IMR-90 (cell line): ENCODE measurements around the gene CFAP299. TPM values are rescaled to one million over a fixed set of nuclear protein-coding genes. Genes with fewer than 3 reads are reported as not detected.
A peak's percentile ranks its signal among the peaks of the same experiment; 100 is the strongest.

Source experiments
- ATAC-seq: fragments of 200-7000 bp; cut with Tn5 transposase; 2 replicates; pipeline ENCODE4 v1.9.1; 2020; ENCODE audit warnings: low read depth, mild to moderate bottlenecking, moderate library complexity
- BruUV-seq: library from RNA; stranded (reverse); fragments of 400-500 nt; replicated peaks from 2 replicates; lab custom pipeline; 2021; lab: Mats Ljungman, UMichigan
- CTCF ChIA-PET: fragments of 300-600 bp; formaldehyde crosslinking; extraction: SDS; loops from one replicate; lab custom pipeline; 2021; ENCODE audit warnings: antibody characterized with exemption; lab: Yijun Ruan, JAX
- POLR2A ChIA-PET: fragments of 300-600 bp; sonication (Branson Sonifier 250); formaldehyde crosslinking; loops from one replicate; lab custom pipeline; 2022; ENCODE audit warnings: antibody characterized with exemption; ENCODE audit not compliant: unreplicated experiment; lab: Charles Lee
- DNase-seq: peaks from one replicate; pipeline ENCODE4 v3.0.0; 2013
- H2AFZ ChIP-seq: replicated peaks from 2 replicates; pipeline ENCODE3; 2013; ENCODE audit warnings: low read length, mild to moderate bottlenecking; ENCODE audit not compliant: poor library complexity
- H2AK5ac ChIP-seq: 2 replicates; pipeline ENCODE4 v1.6.1; 2013; ENCODE audit warnings: low read depth, low read length, inconsistent platforms
- H2AK9ac ChIP-seq: replicated peaks from 2 replicates; pipeline ENCODE3; 2013; ENCODE audit warnings: mild to moderate bottlenecking, low read depth, low read length, moderate library complexity; ENCODE audit not compliant: poor library complexity
- H2BK120ac ChIP-seq: 2 replicates; pipeline ENCODE4 v1.6.1; 2013; ENCODE audit warnings: low read depth, low read length, inconsistent platforms
- H2BK15ac ChIP-seq: 3 replicates; pipeline ENCODE4 v1.6.1; 2013; ENCODE audit warnings: low read depth, low read length, inconsistent platforms
- H2BK20ac ChIP-seq: 2 replicates; pipeline ENCODE4 v1.6.1; 2013; ENCODE audit warnings: low read depth, mild to moderate bottlenecking, inconsistent platforms, low read length, moderate library complexity
- H2BK5ac ChIP-seq: 2 replicates; pipeline ENCODE4 v1.6.1; 2013; ENCODE audit warnings: mild to moderate bottlenecking, low read depth, low read length, inconsistent platforms; ENCODE audit not compliant: poor library complexity, severe bottlenecking
- H3K14ac ChIP-seq: replicated peaks from 2 replicates; pipeline ENCODE4 v1.6.1; 2013; ENCODE audit warnings: low read depth, low read length, inconsistent platforms
- H3K18ac ChIP-seq: 2 replicates; pipeline ENCODE4 v1.6.1; 2013; ENCODE audit warnings: low read depth, low read length, control low read depth
- H3K23ac ChIP-seq: 2 replicates; pipeline ENCODE4 v1.6.1; 2013; ENCODE audit warnings: low read depth, low read length, inconsistent platforms
- H3K27ac ChIP-seq: 2 replicates; pipeline ENCODE4 v1.5.1; 2013; ENCODE audit warnings: mild to moderate bottlenecking, control low read depth, low read length; ENCODE audit not compliant: insufficient read depth
- H3K27me3 ChIP-seq: 2 replicates; pipeline ENCODE4 v1.6.1; 2013; ENCODE audit warnings: low read length; ENCODE audit not compliant: control insufficient read depth, insufficient read depth
- H3K36me3 ChIP-seq: 2 replicates; pipeline ENCODE4 v1.6.1; 2013; ENCODE audit warnings: low read length, mixed read lengths; ENCODE audit not compliant: control insufficient read depth, insufficient read depth
- H3K4ac ChIP-seq: 2 replicates; pipeline ENCODE4 v1.6.1; 2013; ENCODE audit warnings: low read depth, low read length, inconsistent platforms
- H3K4me1 ChIP-seq: 2 replicates; pipeline ENCODE4 v1.6.1; 2013; ENCODE audit warnings: low read length, mixed read lengths; ENCODE audit not compliant: control insufficient read depth, insufficient read depth
- H3K4me2 ChIP-seq: 2 replicates; pipeline ENCODE4 v1.6.1; 2013; ENCODE audit warnings: low read depth, mild to moderate bottlenecking, control low read depth, low read length, moderate library complexity
- H3K4me3 ChIP-seq: 2 replicates; pipeline ENCODE4 v1.5.1; 2013; ENCODE audit warnings: low read depth, mild to moderate bottlenecking, control low read depth, low read length, moderate library complexity; ENCODE audit not compliant: insufficient read depth
- H3K56ac ChIP-seq: 2 replicates; pipeline ENCODE4 v1.6.1; 2013; ENCODE audit warnings: low read length, inconsistent platforms; ENCODE audit not compliant: insufficient read depth; ENCODE audit errors: extremely low read depth
- H3K79me1 ChIP-seq, 2 experiments: 2 replicates each; pipeline ENCODE4 v1.6.1; 2013; ENCODE audit warnings: low read length in 2 of 2, inconsistent platforms in 1 of 2, low read depth in 1 of 2
- H3K9ac ChIP-seq: 2 replicates; pipeline ENCODE4 v1.6.1; 2013; ENCODE audit warnings: low read depth, low read length, control low read depth
- H3K9me1 ChIP-seq: 2 replicates; pipeline ENCODE4 v1.6.1; 2013; ENCODE audit warnings: low read length, inconsistent platforms; ENCODE audit not compliant: insufficient read depth
- H3K9me3 ChIP-seq: 2 replicates; pipeline ENCODE4 v1.6.1; 2013; ENCODE audit warnings: low read length; ENCODE audit not compliant: control insufficient read depth, insufficient read depth
- H4K20me1 ChIP-seq: 2 replicates; pipeline ENCODE4 v1.6.1; 2013; ENCODE audit warnings: low read length, inconsistent platforms; ENCODE audit not compliant: insufficient read depth
- H4K5ac ChIP-seq: 2 replicates; pipeline ENCODE4 v1.6.1; 2013; ENCODE audit warnings: mild to moderate bottlenecking, low read depth, low read length, control low read depth
- H4K8ac ChIP-seq, 2 experiments: 2 replicates each; pipeline ENCODE4 v1.6.1; 2013; ENCODE audit warnings: low read depth in 2 of 2, low read length in 2 of 2, control low read depth in 1 of 2, inconsistent platforms in 1 of 2
- H4K91ac ChIP-seq: 2 replicates; pipeline ENCODE4 v1.6.1; 2013; ENCODE audit warnings: low read depth, low read length, inconsistent platforms; ENCODE audit not compliant: insufficient read depth
- CEBPB ChIP-seq: IDR thresholded peaks from 2 replicates; pipeline ENCODE4 v1.6.1; 2012; ENCODE audit warnings: low read depth, low read length, improper control_type of control experiment
- MAZ ChIP-seq: IDR thresholded peaks from 2 replicates; pipeline ENCODE4 v1.6.1; 2012; ENCODE audit warnings: low read depth, mild to moderate bottlenecking, low read length, improper control_type of control experiment, moderate library complexity, borderline replicate concordance
- POLR2A ChIP-seq: IDR thresholded peaks from 2 replicates; pipeline ENCODE4 v1.6.1; 2012; ENCODE audit warnings: mild to moderate bottlenecking, low read depth, low read length
- WGBS, 2 experiments: methylation state at CpG; one replicate each; pipeline versions ENCODE4 v1.1.5 to v1.1.7; 2013; ENCODE audit warnings: missing lambda C conversion rate in 2 of 2; ENCODE audit not compliant: insufficient read length in 1 of 2; ENCODE audit errors: extremely low coverage in 2 of 2; 5-methylcytosine and 5-hydroxymethylcytosine counted together
- dilution Hi-C: fragments of 300-500 bp; cut with HindIII; formaldehyde crosslinking; loops from one replicate; pipeline ENCODE4 v1.14.3; 2018; ENCODE audit warnings: low sequenced_read_pairs; ENCODE audit not compliant: unreplicated experiment
- in situ Hi-C: fragments of 300-500 bp; cut with MboI; formaldehyde crosslinking; loops from 3 replicates; pipeline ENCODE4 v1.14.3; 2019; ENCODE audit warnings: low sequenced_read_pairs, inconsistent platforms, mixed read lengths
- intact Hi-C: fragments of 100-400 bp; cut with micrococcal nuclease; formaldehyde crosslinking; loops from 2 replicates; pipeline ENCODE4 v1.10.0; 2022
- polyA plus RNA-seq, 3 experiments: library from polyadenylated mRNA; depleted of rRNA; stranded (reverse); fragments of >200 nt; gene quantifications; 2 replicates each; pipeline ENCODE4 v1.2.3, GENCODE V29; 2012; ENCODE audit warnings: low replicate concordance in 1 of 3
- total RNA-seq: library from RNA; depleted of rRNA; stranded (reverse); fragments of >200 nt; gene quantifications from 2 replicates; pipeline ENCODE4 v1.2.3, GENCODE V29; 2012
- TF ChIP-seq, protein P1 (sequence below): fragments of 150-350 bp; IDR thresholded peaks from 2 replicates; pipeline ENCODE4 v1.6.1; 2017; ENCODE audit warnings: mild to moderate bottlenecking, antibody characterized with exemption, low read length, low read depth
- TF ChIP-seq, protein P2 (sequence below): fragments of 150-350 bp; IDR thresholded peaks from 2 replicates; pipeline ENCODE4 v1.6.1; 2016; ENCODE audit warnings: low read depth, mild to moderate bottlenecking, low read length, moderate library complexity, borderline replicate concordance

The CFAP299 gene
- total and polyA plus RNA-seq, 2 of the 4 experiments (the other 2 are of a cell fraction), result 1.0 to 1.1 TPM

DNA sequence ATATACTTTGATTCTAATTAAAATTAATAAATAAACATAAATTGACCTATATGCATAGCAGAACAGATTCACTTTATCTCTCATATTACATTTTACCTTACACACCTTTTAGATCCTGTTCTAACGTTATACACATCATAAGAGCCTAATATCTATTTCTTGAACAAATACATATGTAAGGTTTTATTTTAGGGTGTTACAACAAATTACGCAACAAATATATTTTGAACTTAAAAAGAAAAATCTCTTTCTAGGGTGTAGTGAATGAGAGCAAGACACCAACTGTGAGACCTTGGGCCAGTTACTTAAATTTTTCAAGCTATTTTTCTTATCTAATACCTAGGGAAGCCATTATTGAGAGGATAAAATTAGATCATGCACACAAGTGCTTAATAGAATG, 191.2 kb downstream of the CFAP299 start:
- CTCF ChIA-PET, result no interaction called here
- ATAC-seq (no peak), DNase-seq (no peak)
- BruUV-seq, result no TSS peak
- POLR2A ChIA-PET, result no interaction called here
- Histone ChIP-seq H3K4me1 (peaks cover 2% of the 10 kb centered on the region), H3K9me1 (no peaks in the 10 kb centered on the region), H4K91ac (no peak overlapping the region), H3K56ac (no peak overlapping the region), H3K9me3 (no peaks in the 10 kb centered on the region), H2AFZ (no peak overlapping the region), H3K4ac (no peak overlapping the region), H3K4me3 (no peak overlapping the region), H3K27ac (no peak overlapping the region), H2BK20ac (no peak overlapping the region), H2BK120ac (no peak overlapping the region), H4K5ac (no peak overlapping the region), H3K18ac (no peak overlapping the region), H3K23ac (no peak overlapping the region), H3K14ac (no peak overlapping the region), H2AK9ac (no peak overlapping the region), H3K79me1 (no peaks in the 10 kb centered on the region), H2BK5ac (no peak overlapping the region), H4K8ac (no peak overlapping the region), H2BK15ac (no peak overlapping the region), H4K20me1 (no peaks in the 10 kb centered on the region), H3K4me2 (no peak overlapping the region), H2AK5ac (no peak overlapping the region), H3K9ac (no peak overlapping the region), H3K36me3 (no peaks in the 10 kb centered on the region), H3K27me3 (no peaks in the 10 kb centered on the region)
- TF ChIP-seq, protein P1, sequence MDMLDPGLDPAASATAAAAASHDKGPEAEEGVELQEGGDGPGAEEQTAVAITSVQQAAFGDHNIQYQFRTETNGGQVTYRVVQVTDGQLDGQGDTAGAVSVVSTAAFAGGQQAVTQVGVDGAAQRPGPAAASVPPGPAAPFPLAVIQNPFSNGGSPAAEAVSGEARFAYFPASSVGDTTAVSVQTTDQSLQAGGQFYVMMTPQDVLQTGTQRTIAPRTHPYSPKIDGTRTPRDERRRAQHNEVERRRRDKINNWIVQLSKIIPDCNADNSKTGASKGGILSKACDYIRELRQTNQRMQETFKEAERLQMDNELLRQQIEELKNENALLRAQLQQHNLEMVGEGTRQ, result no peak
- TF ChIP-seq MAZ, result no peak
- TF ChIP-seq, protein P2, sequence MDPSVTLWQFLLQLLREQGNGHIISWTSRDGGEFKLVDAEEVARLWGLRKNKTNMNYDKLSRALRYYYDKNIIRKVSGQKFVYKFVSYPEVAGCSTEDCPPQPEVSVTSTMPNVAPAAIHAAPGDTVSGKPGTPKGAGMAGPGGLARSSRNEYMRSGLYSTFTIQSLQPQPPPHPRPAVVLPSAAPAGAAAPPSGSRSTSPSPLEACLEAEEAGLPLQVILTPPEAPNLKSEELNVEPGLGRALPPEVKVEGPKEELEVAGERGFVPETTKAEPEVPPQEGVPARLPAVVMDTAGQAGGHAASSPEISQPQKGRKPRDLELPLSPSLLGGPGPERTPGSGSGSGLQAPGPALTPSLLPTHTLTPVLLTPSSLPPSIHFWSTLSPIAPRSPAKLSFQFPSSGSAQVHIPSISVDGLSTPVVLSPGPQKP, result no peak
- no peak for TF ChIP-seq POLR2A
- TF ChIP-seq CEBPB, result peak; percentile 63
- in situ Hi-C loops (no loop called here), dilution Hi-C loops (no loop called here), intact Hi-C loops (no loop called here)
- WGBS, 2 experiments, result 100% methylated on average over 1 of the region's 2 CpGs; no CpG with 5 or more reads in 1 of the 2 experiments
